GM23338 (cell line): ENCODE results near the gene HMX2.

Experiments
- EZH2 ChIP-seq: fragments of 200-600 bp; sonication (generic); IDR thresholded peaks from one replicate; pipeline ENCODE4 v1.8.0; 2017; ENCODE audit warnings: antibody characterized with exemption, mild to moderate bottlenecking, low read depth; ENCODE audit not compliant: unreplicated experiment
- EZH2phosphoT487 ChIP-seq: fragments of 200-600 bp; sonication (generic); IDR thresholded peaks from one replicate; pipeline ENCODE4 v1.8.1; 2018; ENCODE audit warnings: antibody characterized with exemption; ENCODE audit not compliant: unreplicated experiment
- JUNB ChIP-seq: IDR thresholded peaks from one replicate; pipeline ENCODE4 v1.6.1; 2016; ENCODE audit warnings: antibody characterized with exemption; ENCODE audit not compliant: unreplicated experiment
- NANOG ChIP-seq: IDR thresholded peaks from 2 replicates; pipeline ENCODE4 v1.6.1; 2016; ENCODE audit warnings: antibody characterized with exemption, borderline replicate concordance
- POLR2AphosphoS5 ChIP-seq: IDR thresholded peaks from 2 replicates; pipeline ENCODE4 v1.6.1; 2016; ENCODE audit warnings: antibody characterized with exemption, low read depth
- ZNF114 ChIP-seq: fragments of 250-450 bp; sonication (Bioruptor Pico); IDR thresholded peaks from 2 replicates; pipeline ENCODE4 v1.5.0; 2020; ENCODE audit warnings: mild to moderate bottlenecking, moderate library complexity
- ZNF331 ChIP-seq: fragments of 250-450 bp; sonication (Bioruptor Pico); IDR thresholded peaks from 2 replicates; pipeline ENCODE4 v1.5.0; 2020; ENCODE audit warnings: low read depth, mild to moderate bottlenecking, moderate library complexity
- TF ChIP-seq, protein P1 (sequence below), 2 experiments: fragments of 200-600 bp in 1 of 2; sonication (generic) in 1 of 2; conservative IDR thresholded peaks; 2 replicates each; pipeline versions ENCODE4 v1.5.1 to v1.6.1; 2016 to 2017; ENCODE audit warnings: antibody characterized with exemption in 2 of 2, low read depth in 2 of 2, mild to moderate bottlenecking in 2 of 2, moderate library complexity in 1 of 2
- TF ChIP-seq, protein P2 (sequence below): IDR thresholded peaks from one replicate; pipeline ENCODE4 v1.6.1; 2018; ENCODE audit warnings: antibody characterized with exemption; ENCODE audit not compliant: unreplicated experiment
- TF ChIP-seq, protein P3 (sequence below): IDR thresholded peaks from 2 replicates; pipeline ENCODE4 v1.6.1; 2016; ENCODE audit warnings: antibody characterized with exemption

DNA sequence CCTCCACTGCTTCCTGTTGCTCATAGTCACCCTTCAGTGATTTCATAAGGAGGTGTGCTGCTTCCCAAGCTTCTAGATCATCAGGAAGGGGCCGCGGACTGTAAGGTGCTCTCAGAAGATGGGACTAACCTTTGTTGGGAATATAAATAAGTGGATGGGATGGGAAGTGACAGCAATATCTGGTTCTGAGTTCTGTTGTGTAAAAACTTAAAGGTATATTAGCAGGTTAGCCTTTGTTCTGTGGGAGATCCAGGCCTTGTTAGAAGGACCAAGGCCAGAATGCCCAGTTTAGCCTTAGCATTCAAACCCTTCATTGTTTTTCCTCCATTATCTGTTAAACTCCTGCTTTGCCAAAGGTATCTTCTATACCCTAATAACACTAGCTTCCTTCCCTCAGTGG, 18.7 kb downstream of the HMX2 start:
- TF ChIP-seq, protein P1, sequence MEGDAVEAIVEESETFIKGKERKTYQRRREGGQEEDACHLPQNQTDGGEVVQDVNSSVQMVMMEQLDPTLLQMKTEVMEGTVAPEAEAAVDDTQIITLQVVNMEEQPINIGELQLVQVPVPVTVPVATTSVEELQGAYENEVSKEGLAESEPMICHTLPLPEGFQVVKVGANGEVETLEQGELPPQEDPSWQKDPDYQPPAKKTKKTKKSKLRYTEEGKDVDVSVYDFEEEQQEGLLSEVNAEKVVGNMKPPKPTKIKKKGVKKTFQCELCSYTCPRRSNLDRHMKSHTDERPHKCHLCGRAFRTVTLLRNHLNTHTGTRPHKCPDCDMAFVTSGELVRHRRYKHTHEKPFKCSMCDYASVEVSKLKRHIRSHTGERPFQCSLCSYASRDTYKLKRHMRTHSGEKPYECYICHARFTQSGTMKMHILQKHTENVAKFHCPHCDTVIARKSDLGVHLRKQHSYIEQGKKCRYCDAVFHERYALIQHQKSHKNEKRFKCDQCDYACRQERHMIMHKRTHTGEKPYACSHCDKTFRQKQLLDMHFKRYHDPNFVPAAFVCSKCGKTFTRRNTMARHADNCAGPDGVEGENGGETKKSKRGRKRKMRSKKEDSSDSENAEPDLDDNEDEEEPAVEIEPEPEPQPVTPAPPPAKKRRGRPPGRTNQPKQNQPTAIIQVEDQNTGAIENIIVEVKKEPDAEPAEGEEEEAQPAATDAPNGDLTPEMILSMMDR (conservative IDR thresholded peaks at IDR 0.05; ENCODE audit: low read depth in 2 of 2) = no peak
- no peak for TF ChIP-seq EZH2
- no peak for TF ChIP-seq EZH2phosphoT487
- TF ChIP-seq, protein P2, sequence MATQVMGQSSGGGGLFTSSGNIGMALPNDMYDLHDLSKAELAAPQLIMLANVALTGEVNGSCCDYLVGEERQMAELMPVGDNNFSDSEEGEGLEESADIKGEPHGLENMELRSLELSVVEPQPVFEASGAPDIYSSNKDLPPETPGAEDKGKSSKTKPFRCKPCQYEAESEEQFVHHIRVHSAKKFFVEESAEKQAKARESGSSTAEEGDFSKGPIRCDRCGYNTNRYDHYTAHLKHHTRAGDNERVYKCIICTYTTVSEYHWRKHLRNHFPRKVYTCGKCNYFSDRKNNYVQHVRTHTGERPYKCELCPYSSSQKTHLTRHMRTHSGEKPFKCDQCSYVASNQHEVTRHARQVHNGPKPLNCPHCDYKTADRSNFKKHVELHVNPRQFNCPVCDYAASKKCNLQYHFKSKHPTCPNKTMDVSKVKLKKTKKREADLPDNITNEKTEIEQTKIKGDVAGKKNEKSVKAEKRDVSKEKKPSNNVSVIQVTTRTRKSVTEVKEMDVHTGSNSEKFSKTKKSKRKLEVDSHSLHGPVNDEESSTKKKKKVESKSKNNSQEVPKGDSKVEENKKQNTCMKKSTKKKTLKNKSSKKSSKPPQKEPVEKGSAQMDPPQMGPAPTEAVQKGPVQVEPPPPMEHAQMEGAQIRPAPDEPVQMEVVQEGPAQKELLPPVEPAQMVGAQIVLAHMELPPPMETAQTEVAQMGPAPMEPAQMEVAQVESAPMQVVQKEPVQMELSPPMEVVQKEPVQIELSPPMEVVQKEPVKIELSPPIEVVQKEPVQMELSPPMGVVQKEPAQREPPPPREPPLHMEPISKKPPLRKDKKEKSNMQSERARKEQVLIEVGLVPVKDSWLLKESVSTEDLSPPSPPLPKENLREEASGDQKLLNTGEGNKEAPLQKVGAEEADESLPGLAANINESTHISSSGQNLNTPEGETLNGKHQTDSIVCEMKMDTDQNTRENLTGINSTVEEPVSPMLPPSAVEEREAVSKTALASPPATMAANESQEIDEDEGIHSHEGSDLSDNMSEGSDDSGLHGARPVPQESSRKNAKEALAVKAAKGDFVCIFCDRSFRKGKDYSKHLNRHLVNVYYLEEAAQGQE = no peak
- TF ChIP-seq, protein P3, sequence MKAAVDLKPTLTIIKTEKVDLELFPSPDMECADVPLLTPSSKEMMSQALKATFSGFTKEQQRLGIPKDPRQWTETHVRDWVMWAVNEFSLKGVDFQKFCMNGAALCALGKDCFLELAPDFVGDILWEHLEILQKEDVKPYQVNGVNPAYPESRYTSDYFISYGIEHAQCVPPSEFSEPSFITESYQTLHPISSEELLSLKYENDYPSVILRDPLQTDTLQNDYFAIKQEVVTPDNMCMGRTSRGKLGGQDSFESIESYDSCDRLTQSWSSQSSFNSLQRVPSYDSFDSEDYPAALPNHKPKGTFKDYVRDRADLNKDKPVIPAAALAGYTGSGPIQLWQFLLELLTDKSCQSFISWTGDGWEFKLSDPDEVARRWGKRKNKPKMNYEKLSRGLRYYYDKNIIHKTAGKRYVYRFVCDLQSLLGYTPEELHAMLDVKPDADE = no peak
- no peak for TF ChIP-seq POLR2AphosphoS5
- no peak for TF ChIP-seq ZNF331
- TF ChIP-seq NANOG = no peak
- no peak for TF ChIP-seq JUNB
- TF ChIP-seq ZNF114 (CRISPR knock-in tag) = no peak
